ENCODE data around the gene TMEM14C.

- TF ChIP-seq EZH2 (optimal IDR thresholded peaks at IDR 0.05; ENCODE audit: low read depth, low read length) (no peak), CTCF (IDR thresholded peaks at IDR 0.05; ENCODE audit: low read length) (no peak)
These were observed 17.2 kb downstream of the TMEM14C start for GRCh38 chr6:10740061-10740460.
